K562 (cell line): ENCODE measurements around the gene ICAM1. TPM values are rescaled to one million over a fixed set of nuclear protein-coding genes. Genes with fewer than 3 reads are reported as not detected.

ENCODE experiments used
- ATAC-seq: fragments of 200-7000 bp; cut with Tn5 transposase; 3 replicates; pipeline ENCODE4 v1.9.1; 2020; ENCODE audit warnings: moderate library complexity
- BruUV-seq: library from RNA; stranded (reverse); fragments of 400-500 nt; replicated peaks from 2 replicates; lab custom pipeline; 2021; lab: Mats Ljungman, UMichigan
- CTCF ChIA-PET: fragments of 300-600 bp; formaldehyde crosslinking; extraction: SDS; loops from one replicate; lab custom pipeline; 2021; ENCODE audit warnings: low intra/inter-chr PET ratio; lab: Yijun Ruan, JAX
- POLR2A ChIA-PET: fragments of 300-600, 350-650 bp; sonication (Branson Sonifier 250); formaldehyde crosslinking; extraction: SDS; loops from one replicate; lab custom pipeline; 2021; ENCODE audit warnings: antibody characterized with exemption, inconsistent platforms; lab: Yijun Ruan, JAX
- DNase-seq, 4 experiments: peaks; one replicate each; pipeline versions ENCODE4 v3.0.0 to v3.0.0-alpha.2; 2011 to 2018; ENCODE audit warnings: low spot score in 3 of 4, mixed read lengths in 3 of 4; ENCODE audit errors: extremely low read depth in 1 of 4
- FAIRE-seq: peaks from 2 replicates; lab custom pipeline; 2011; peaks lifted over from hg19 to GRCh38; lab: Jason Lieb, UNC
- H2AFZ ChIP-seq: 2 replicates; pipeline ENCODE4 v1.6.0; 2011; ENCODE audit warnings: low read depth, low read length, control low read depth, inconsistent platforms
- H3K27ac ChIP-seq: fragments of 200-600 bp; 3 replicates; pipeline ENCODE4 v1.8.0; 2011; ENCODE audit warnings: low read depth, mild to moderate bottlenecking, control low read depth, inconsistent platforms, low read length, moderate library complexity, mixed read lengths; ENCODE audit errors: extremely low read depth
- H3K27me3 ChIP-seq, 2 experiments: fragments of 300-600 bp in 1 of 2; 2 replicates in 1 of 2; 3 replicates in 1 of 2; pipeline versions ENCODE4 v1.6.0 to v1.8.0; 2011; ENCODE audit warnings: inconsistent platforms in 2 of 2, low read length in 2 of 2, mild to moderate bottlenecking in 1 of 2, mixed read lengths in 1 of 2, moderate library complexity in 1 of 2; ENCODE audit not compliant: control insufficient read depth in 2 of 2, insufficient read depth in 2 of 2
- H3K36me3 ChIP-seq: fragments of 300-600 bp; 3 replicates; pipeline ENCODE4 v1.8.0; 2011; ENCODE audit warnings: mild to moderate bottlenecking, low read length, inconsistent platforms; ENCODE audit not compliant: control insufficient read depth, insufficient read depth
- H3K4me1 ChIP-seq, 2 experiments: fragments of 200-600 bp in 1 of 2; replicated peaks in 1 of 2; 2 replicates in 1 of 2; 3 replicates in 1 of 2; pipeline versions ENCODE4 v1.5.1 to v1.8.0; 2011; ENCODE audit warnings: inconsistent platforms in 2 of 2, low read length in 2 of 2, mild to moderate bottlenecking in 1 of 2, mixed read lengths in 1 of 2, moderate library complexity in 1 of 2; ENCODE audit not compliant: control insufficient read depth in 2 of 2, insufficient read depth in 2 of 2
- H3K4me2 ChIP-seq: 2 replicates; pipeline ENCODE4 v1.6.1; 2011; ENCODE audit warnings: low read length, control low read depth, inconsistent platforms, mixed read lengths; ENCODE audit not compliant: insufficient read depth
- H3K4me3 ChIP-seq: fragments of 200-600 bp; sonication (generic), shearing (Covaris generic); 2 replicates; pipeline ENCODE4 v1.5.1; 2016; ENCODE audit warnings: control low read depth, inconsistent platforms
- H3K79me2 ChIP-seq: fragments of 200-600 bp; 3 replicates; pipeline ENCODE4 v1.8.0; 2011; ENCODE audit warnings: low read length, inconsistent platforms; ENCODE audit not compliant: control insufficient read depth, insufficient read depth
- H3K9ac ChIP-seq, 2 experiments: 2 replicates each; pipeline versions ENCODE4 v1.6.0 to v1.6.1; 2011; ENCODE audit warnings: low read depth in 2 of 2, low read length in 2 of 2, control low read depth in 1 of 2, inconsistent platforms in 1 of 2, mild to moderate bottlenecking in 1 of 2, mixed read lengths in 1 of 2; ENCODE audit not compliant: insufficient read depth in 1 of 2
- H3K9me1 ChIP-seq: one replicate; pipeline ENCODE4 v1.6.0; 2011; ENCODE audit warnings: inconsistent platforms, mild to moderate bottlenecking, low read length, moderate library complexity; ENCODE audit not compliant: control insufficient read depth, insufficient read depth
- H3K9me3 ChIP-seq: replicated peaks from 2 replicates; pipeline ENCODE4 v1.5.1; 2011; ENCODE audit warnings: low read depth, low read length, inconsistent platforms; ENCODE audit not compliant: control insufficient read depth, insufficient read depth
- H4K20me1 ChIP-seq: replicated peaks from 2 replicates; pipeline ENCODE4 v1.6.1; 2011; ENCODE audit warnings: low read length, inconsistent platforms, mixed read lengths; ENCODE audit not compliant: control insufficient read depth, insufficient read depth
- DDX20 ChIP-seq: fragments of 450-650 bp; IDR thresholded peaks from 2 replicates; pipeline ENCODE4 v1.6.1; 2016; ENCODE audit warnings: missing genetic modification characterization, low read depth, mild to moderate bottlenecking, missing compliant biosample characterization, moderate library complexity
- FIP1L1 ChIP-seq: fragments of 200-400 bp; formaldehyde crosslinking; IDR thresholded peaks from 2 replicates; pipeline ENCODE4 v1.6.1; 2018; ENCODE audit warnings: mild to moderate bottlenecking, low read depth, low read length; ENCODE audit not compliant: poor library complexity, severe bottlenecking
- KLF1 ChIP-seq: fragments of 450-650 bp; IDR thresholded peaks from 2 replicates; pipeline ENCODE4 v1.6.1; 2016; ENCODE audit warnings: missing genetic modification characterization, missing compliant biosample characterization
- MEIS2 ChIP-seq: fragments of 450-650 bp; IDR thresholded peaks from 2 replicates; pipeline ENCODE4 v1.6.1; 2014; ENCODE audit warnings: mild to moderate bottlenecking; ENCODE audit not compliant: partially characterized antibody
- NFXL1 ChIP-seq: fragments of 450-650 bp; formaldehyde crosslinking; IDR thresholded peaks from 2 replicates; pipeline ENCODE4 v1.4.0; 2021; ENCODE audit warnings: mild to moderate bottlenecking
- POLR2A ChIP-seq: fragments of 450-650 bp; conservative IDR thresholded peaks from 2 replicates; pipeline ENCODE4 v1.6.1; 2016
- POLR2AphosphoS5 ChIP-seq: IDR thresholded peaks from 2 replicates; pipeline ENCODE4 v1.6.1; 2011; ENCODE audit warnings: mild to moderate bottlenecking, low read depth, low read length, moderate library complexity; ENCODE audit not compliant: control insufficient read depth, insufficient read depth
- SIRT6 ChIP-seq: IDR thresholded peaks from one replicate; pipeline ENCODE4 v1.6.1; 2012; ENCODE audit warnings: low read depth, mild to moderate bottlenecking, control low read depth, inconsistent platforms, low read length, moderate library complexity
- ZBTB1 ChIP-seq: sonication (generic); formaldehyde crosslinking; IDR thresholded peaks from 2 replicates; pipeline ENCODE4 v1.8.1; 2023; ENCODE audit warnings: missing genetic modification reagents, low read depth, mild to moderate bottlenecking, borderline replicate concordance
- WGBS: fragments of 100-300 bp; shearing (Covaris generic); methylation state at CpG from one replicate; pipeline ENCODE4 v1.1.6; 2016; ENCODE audit warnings: low coverage, mixed read lengths; ENCODE audit not compliant: insufficient coverage; ENCODE audit errors: missing lambda C conversion rate; 5-methylcytosine and 5-hydroxymethylcytosine counted together
- in situ Hi-C: fragments of 300-500 bp; cut with MboI; formaldehyde crosslinking; loops from 4 replicates; pipeline ENCODE4 v1.15.0; 2018; ENCODE audit warnings: inconsistent platforms, mixed read lengths
- intact Hi-C: fragments of 100-400 bp; cut with micrococcal nuclease; formaldehyde crosslinking; loops from 2 replicates; pipeline ENCODE4 v1.14.2; 2022
- polyA plus RNA-seq, 8 experiments: library from polyadenylated mRNA; depleted of rRNA in 4 of 8; stranded (reverse) in 5 of 8; unstranded in 3 of 8; fragments of >200 nt; fragmentation: Nextera tagmentation in 2 of 8; fragmentation: Illumina TruSeq in 1 of 8; extraction: Ambion mirVana in 2 of 8; extraction: Trizol in 1 of 8; gene quantifications; 2 replicates each; pipeline versions ENCODE4 v1.2.1 to v1.2.3, GENCODE V29; 2011 to 2014; ENCODE audit warnings: inconsistent platforms in 1 of 8, missing spikeins in 1 of 8
- total RNA-seq, 7 experiments: library from RNA; depleted of rRNA in 6 of 7; stranded (reverse); fragments of >200 nt in 6 of 7; fragmentation: Illumina TruSeq in 2 of 7; extraction: Trizol in 2 of 7; gene quantifications; 2 replicates each; pipeline versions ENCODE4 v1.2.1 to v1.2.3, GENCODE V29; 2011 to 2021; ENCODE audit warnings: low replicate concordance in 1 of 7
- TF ChIP-seq, protein P1 (sequence below): conservative IDR thresholded peaks from 2 replicates; pipeline ENCODE4 v1.6.1; 2011; ENCODE audit warnings: low read depth, mild to moderate bottlenecking, low read length; ENCODE audit not compliant: control insufficient read depth

The ICAM1 gene
- total and polyA plus RNA-seq, 9 of the 15 experiments (the other 6 are each of a cell fraction or from before 2014, with no cell fraction given): 2.3 to 24.4 (median 13.4) TPM

GRCh38 chr19:10334588-10335351 is 63.9 kb downstream of the ICAM1 start:
- FAIRE-seq: peak; percentile 95
- Histone ChIP-seq H3K36me3 (peaks cover 24% of the 10 kb centered on the region), H3K4me3 (peak overlapping the region; percentile 93), H2AFZ (peak overlapping the region; percentile 81), H3K27ac (peak overlapping the region; percentile 98), H3K4me2 (peak overlapping the region; percentile 92), H3K4me1 (peaks cover 15 to 47% of the 10 kb centered on the region in 2 experiments; a peak in 4 of 5 replicates), H3K9ac (peak overlapping the region; percentile 96 to 99), H3K27me3 (no peaks in the 10 kb centered on the region), H4K20me1 (peaks cover 10% of the 10 kb centered on the region; the same call in 1 of the 2 replicates), H3K9me1 (no peaks in the 10 kb centered on the region), H3K79me2 (peaks cover 56% of the 10 kb centered on the region), H3K9me3 (no peaks in the 10 kb centered on the region)
- intact Hi-C loops (loop anchor here (2.0 kb wide), 2 partner anchors 46 to 54 kb away; partner anchors contain the start of gene TYK2), in situ Hi-C loops (no loop called here)
- ATAC-seq: peak; percentile 86
- POLR2A ChIA-PET: interaction anchor here (0.5 to 3.9 kb wide), 7 partner anchors 9 to 46 kb away, joined by 3 to 29 read pairs (median 9); partner anchors contain the start of genes ICAM5 and TYK2
- CTCF ChIA-PET: no interaction called here
- 3% methylated on average over 52 of the region's 59 CpGs for WGBS
- DNase-seq: peak; percentile 91 to 97 (median 93)
- BruUV-seq: no TSS peak
- TF ChIP-seq POLR2AphosphoS5 (0 out of 2 replicates have a peak, but pooled peaks have one; percentile 11), FIP1L1 (peak; percentile 62), ZBTB1 (CRISPR knock-in tag) (no peak), POLR2A (peak; percentile 76), KLF1 (tag) (no peak; the same call in 1 of the 2 replicates), MEIS2 (no peak), NFXL1 (CRISPR knock-in tag) (no peak), SIRT6 (no peak), DDX20 (tag) (no peak)
- TF ChIP-seq, protein P1, sequence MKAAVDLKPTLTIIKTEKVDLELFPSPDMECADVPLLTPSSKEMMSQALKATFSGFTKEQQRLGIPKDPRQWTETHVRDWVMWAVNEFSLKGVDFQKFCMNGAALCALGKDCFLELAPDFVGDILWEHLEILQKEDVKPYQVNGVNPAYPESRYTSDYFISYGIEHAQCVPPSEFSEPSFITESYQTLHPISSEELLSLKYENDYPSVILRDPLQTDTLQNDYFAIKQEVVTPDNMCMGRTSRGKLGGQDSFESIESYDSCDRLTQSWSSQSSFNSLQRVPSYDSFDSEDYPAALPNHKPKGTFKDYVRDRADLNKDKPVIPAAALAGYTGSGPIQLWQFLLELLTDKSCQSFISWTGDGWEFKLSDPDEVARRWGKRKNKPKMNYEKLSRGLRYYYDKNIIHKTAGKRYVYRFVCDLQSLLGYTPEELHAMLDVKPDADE: 0 out of 2 replicates have a peak, but pooled peaks have one; percentile 35
